ENCODE data around the gene NSMCE4A.
"Not testable (repeated sequence)": the region's sequence is repeated elsewhere in the genome, so short reads cannot be mapped to it uniquely, and the experiment has no call there.

Gene NSMCE4A

DNA sequence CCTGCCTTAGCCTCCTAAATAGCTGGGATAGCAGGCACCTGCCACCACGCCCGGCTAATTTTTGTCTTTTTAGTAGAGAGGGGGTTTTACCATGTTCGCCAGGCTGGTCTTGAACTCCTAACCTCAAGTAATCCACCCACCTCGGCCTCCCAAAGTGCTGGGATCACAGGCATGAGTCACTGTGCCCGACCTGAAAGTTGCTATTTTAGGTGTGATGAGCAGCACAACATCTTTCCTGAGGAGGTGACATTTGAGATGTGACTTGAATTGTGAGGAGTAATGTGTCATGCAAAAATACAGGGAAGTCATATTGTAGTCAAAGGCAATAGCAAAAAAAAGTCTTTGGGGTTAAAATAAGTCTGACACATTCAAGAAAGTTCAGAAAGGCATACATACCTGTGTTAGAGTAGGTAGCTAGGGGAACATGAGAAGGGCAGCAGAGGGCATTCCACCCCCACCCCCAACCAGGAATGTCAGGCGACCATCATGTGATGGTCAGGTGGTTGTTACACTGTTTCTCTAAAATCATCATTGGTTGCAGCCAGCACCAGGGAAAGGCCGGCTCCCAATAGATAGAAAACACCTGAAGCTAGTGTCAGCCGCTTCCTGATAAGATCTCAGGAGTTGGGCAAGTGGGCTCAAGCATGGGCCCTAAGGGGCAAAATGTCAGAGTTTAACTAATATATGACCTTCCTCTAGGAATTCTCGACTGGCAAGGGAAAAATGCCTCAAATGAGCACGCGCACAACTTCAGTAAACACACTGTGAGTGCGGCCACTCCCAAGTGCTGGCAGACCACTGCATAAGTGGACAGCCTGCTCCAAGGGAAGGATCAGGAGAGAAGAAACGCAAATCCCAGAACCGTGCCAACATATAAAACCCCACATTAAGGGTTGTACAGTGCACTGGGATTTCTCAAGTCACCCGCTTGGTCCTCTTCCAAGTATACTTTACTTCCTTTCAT lies 13.6 kb upstream of the NSMCE4A start, which contains the start of gene TACC2:
TACC2 (plus strand) TSS at position 803 of the 964 bp plus-strand sequence. CDS start 32,819 bp downstream, outside the sequence.
- no peak for DNase-seq

DNA sequence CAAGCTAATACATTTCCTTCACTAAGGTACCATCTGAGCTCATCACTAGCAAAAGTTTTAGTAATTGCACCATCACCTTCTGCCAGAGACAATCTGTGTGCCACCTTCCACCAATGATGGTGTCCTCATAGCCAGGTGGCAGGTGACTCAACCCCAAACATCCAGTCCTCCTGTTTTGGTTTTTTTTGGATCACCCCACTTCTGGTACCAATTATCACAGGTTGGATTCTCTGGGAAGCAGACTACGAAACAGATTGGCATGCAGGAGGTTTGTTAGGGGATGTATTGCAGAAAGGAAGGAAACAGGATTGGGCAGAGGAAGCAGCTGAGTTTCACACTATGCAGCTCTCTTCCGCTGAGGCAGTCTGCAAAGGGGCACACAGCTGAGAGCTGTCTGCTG lies 9.4 kb upstream of the NSMCE4A start:
- no peak for DNase-seq

DNA sequence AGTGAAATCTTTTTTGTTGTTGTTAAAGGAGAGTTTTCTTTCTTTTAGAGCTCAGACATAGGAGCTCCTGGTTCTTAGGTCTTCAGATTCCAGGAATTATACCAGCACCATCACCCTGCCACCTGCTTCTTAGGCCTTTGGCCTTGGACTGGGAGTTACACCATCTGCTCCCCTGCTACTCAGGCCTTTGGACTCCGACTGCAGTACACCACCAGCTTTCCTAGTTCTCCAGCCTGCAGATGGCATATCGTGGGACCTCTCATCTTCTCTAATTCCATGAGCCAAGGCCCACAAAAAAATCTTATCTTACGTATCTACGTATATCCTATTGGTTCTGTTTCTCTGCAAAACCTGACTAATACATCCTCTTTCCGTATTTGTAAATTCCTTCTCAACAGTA lies 8.8 kb upstream of the NSMCE4A start:
- no peak for DNase-seq

DNA sequence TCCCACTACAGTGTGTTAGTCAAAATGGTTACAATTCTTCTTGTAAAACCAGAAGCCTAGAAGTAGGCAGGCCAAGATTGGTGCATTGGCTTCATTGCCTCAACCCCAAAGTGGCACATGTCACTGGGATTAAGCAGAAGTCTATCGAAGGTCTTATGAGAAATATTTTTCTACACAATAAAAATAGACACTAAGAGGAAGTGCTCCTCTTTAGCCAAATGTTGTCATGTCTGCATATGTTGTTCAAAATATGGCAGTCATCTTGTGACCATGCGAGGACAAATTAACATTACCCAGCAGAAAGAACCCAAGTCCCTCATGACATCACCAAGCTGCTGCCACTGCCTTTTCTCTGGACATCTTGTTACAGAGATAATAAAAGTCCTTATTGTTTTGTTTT lies 6.3 kb upstream of the NSMCE4A start:
- DNase-seq = no peak

DNA sequence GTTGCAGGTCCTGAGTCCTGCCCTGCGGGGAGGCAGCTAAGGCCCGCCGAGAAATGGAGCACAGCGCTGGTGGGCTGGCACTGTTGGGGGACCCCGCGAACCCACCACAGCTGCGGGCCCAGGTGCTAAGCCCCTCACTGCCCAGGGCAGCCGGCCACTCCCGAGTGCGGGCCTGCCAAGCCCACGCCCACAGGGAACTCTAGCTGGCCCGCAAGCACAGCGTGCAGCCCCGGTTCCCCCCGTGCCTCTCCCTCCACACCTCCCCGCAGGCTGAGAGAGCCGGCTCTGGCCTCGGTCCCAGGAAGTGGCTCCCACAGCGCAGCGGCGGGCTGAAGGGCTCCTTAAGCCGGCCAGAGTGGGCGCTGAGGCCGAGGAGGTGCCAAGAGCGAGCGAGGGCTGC lies 3.5 kb upstream of the NSMCE4A start:
- DNase-seq = no peak

DNA sequence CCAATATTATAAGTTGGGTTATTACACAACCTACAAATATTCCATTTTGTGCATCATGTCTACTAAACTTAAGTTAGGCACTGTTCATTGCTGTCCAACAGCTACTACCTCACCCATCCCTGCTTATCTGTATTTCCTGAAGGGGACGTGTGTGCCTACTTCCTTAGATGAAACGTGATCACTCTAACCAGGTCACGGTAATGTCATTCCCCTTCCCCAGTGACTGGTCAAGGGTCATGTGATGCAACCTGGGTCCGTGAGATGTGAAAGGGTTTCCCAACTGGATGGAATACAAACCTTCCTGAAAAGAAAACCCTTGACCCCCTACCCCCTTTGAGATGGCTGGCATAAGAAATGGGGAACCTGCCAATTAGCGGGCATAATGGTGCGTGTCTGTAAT lies 1.6 kb upstream of the NSMCE4A start:
- DNase-seq = no peak

DNA sequence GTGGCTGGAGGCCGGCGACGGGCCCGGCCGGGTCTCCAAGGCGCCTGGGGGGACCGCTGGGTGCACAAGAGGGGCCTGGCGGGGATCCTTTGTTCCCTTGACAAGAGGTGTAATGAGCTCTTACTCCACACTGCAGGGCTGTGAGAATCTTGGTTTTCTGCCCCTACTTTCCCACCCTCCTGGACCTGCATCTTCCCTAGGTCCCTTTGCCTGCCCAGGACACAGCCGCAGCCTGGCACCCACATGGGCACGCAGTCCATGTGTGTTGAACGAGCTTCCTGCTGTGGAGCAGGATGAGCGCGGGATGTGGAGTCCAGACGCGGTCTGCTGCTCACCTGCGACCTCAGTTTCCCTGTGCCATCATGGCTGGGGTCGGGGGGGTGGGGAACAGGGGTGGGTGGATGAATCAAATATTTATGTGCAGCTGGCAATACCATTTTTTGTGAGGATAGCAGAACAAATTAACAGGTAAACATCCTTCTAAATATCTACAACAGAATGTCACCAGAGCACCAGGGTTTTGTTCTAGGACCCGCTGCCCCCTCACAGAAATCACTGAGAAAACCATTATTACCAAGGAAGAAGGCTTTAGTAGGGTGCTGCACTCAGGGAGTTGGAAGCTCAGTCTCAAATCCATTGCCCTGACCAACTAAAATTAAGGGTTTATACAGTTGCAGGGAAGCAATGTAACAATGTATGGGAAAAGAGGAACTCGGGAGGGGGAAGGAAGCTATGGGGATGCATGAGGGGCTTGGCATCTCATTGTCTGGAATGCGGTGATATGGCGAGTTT lies 474 bp upstream of the NSMCE4A start:
- no peak for DNase-seq

DNA sequence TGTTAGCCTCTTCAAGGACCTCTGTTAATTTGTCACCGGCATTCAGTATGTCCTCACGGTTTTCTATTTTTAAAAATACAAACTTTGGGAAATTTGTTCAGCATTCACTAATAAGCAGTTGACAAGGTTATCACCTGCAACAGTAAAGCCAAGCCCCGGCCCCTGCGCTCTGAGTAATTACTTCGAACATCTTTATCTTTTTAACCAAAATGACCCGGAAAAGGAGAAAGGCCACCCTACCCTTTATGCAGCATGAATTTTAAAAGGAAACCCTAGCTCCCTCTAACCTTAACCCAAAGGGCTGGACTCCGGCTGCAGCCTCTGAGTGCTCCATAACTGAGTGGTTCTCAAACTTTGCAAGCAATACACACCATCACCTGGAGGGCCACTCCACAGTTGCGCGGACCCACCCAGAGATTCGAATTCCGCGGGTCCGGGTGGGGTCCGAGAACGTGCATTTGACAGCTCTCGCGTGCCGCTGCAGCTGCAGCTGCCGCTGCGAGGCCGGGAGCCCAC lies 940 bp downstream of the NSMCE4A start:
- no peak for DNase-seq

DNA sequence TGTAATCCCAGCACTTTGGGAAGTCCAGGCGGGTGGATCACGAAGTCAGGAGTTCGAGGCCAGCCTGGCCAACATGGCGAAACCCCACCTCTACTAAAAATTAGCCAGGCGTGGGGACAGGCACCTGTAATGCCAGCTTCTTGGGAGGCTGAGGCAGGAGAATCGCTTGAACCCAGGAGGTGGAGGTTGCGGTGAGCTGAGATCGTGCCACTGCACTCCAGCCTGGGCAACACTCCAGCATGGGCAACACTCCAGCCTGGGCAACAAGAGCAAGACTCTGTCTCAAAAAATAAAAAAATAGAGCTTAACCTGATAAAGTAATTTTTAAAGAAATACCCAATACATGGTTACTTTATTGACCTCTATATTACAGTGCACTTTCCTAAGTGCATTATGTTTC lies 5.9 kb downstream of the NSMCE4A start:
- DNase-seq = not testable (repeated sequence)

DNA sequence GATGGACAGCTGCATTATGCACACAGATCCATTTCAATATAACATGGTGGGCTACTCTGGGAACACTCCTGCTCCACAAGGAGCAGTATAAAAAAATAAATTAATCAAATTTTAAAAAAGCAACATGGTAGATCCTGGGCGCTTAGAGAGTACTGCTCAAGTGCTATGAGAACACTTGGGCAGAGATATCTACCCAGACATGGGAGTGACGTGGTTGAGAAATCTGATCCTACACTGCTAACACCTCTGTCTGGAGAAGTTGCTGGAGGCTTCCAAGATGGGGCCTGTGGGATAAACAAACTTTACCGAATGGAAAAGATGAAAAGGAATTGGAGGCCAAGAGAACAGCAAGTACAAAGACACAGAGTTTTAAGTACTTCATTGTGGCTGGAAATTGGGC lies 9.0 kb downstream of the NSMCE4A start:
- DNase-seq = no peak

DNA sequence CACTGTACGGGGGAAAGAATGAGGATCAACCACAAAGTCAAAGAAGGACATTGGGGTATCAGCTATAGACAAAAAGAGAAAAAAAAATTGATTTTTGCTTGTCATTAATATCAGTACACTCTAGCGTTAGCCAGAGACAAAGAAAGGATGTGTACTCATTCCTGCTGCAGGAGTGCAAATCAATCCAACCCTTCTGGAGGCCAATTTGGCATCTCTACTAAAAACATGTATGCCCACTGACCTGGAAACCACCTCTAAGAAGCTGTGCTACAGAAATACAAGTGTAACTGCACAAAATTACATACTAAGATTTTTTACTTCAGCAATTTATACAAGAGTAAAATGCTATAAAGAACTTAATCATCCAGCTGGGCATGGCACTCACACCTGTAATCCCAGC lies 13.6 kb downstream of the NSMCE4A start:
- DNase-seq = no peak

DNA sequence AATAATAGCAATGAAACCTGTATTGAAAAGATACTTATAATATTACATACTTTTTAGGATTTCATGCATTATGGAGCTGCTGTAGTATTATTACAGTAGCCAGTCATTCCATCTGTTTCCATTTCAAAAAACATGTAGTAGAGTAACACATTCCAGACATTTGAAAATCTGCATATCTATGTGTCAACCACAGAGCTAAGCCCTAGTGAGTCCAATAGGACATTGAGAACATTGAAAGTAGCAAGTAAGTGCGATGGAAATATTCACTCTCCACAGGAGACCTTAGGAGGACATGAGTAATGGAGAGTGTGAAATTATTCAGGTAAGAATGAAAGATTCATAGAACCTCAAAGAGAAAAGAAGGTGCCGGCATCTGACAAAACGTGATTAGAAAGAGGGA lies 15.3 kb downstream of the NSMCE4A start:
- DNase-seq = no peak

DNA sequence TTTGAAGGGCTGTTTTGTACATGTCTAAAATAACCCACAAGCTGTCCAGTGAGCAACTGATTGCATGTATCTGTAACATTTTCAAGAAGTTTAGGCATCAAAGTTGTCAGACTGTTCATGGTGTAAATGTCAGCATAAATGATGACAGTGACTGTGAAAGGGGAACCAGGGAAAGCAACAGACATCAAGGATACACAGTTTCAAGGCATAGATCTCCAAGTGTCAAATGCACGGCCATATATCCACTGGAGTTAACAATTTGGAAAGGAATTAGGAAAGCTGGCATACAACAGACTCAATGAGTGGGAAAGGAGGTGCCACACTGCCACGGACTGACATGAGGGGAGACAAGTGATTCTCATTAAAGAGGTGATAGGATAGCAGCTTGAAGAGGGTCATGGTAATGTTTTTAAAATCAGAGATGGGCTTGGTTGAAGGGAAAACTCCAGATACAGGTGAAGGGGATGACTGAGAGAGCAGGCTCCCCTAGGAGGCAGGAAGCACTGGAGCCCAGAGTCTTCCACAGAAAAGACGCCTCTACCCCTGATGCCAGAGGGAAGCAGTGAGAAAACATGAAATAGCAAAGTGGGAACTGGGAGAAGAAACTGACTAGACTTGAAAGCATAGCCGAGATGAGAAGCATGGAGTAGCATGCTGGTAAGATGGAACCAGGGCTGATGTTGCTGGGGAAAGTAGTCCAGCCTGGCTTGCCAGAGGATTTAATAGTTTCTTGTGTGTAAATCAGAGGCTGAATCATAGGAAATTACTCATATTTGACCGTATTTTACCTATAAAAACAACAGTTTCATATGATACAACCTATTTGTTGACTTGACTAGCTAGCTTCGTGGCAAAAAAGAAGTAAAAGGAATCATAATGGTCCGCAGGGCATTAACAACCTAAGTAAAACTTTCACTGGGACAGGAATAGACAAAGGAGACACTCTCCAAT lies 18.6 kb downstream of the NSMCE4A start:
- no peak for DNase-seq

DNA sequence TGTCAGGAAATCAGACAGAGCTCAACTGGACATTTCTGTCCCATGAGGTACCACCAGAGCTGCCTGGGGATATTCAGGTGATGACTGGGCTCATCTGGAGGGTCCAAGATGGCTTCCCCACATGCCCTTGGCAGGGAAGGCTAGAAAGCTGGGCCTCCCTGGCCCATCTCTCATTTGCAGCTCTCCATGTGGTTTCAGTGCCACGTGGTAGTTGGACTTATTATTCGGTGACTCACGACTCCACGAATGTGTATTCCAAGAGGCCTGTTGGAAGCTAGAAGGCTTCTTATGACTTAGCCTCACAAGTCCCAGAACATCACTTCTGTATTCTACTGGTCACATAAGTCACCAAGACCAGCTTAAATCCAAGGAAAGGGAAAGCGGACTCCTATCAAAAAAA lies 22.8 kb downstream of the NSMCE4A start:
- DNase-seq = no peak

DNA sequence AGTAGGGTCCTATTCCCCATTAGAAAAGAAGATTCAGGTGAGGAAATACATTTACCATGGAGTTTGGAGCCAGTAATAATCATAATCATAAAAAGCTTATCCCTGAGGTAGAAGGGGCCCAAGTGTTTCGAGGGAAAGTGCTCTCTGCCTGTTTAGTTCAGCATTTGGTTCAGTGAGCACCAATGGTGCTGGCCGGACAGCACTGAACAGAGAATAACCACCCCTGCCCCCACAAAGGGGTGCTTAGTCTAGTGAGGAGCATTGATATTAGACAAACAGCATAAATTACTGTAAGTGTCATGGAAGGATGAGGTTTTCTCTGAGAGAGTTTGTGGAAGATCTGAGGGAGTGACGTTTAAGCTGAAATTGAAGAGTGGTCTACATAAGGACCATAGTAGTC lies 25.6 kb downstream of the NSMCE4A start:
- DNase-seq = no peak

DNA sequence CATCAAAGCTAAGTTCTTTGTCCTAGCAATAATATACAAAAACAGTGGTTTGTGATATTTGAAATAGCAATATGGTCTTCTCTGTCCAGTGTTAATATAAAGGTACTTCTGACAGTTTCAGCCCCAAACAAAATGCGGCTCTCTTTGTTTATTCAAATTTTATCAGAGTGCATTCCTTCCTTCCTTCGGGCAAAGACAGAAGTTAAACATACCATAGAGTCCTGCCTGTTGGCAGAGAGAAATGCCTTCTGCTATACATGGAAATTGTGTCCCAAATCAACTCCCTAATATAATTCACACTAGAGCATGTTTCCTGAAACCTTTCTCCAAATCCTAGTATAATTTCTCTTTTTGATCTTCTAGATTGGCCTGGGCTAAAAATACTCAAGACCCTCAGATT lies 26.0 kb downstream of the NSMCE4A start:
- peak; percentile 13 for DNase-seq

DNA sequence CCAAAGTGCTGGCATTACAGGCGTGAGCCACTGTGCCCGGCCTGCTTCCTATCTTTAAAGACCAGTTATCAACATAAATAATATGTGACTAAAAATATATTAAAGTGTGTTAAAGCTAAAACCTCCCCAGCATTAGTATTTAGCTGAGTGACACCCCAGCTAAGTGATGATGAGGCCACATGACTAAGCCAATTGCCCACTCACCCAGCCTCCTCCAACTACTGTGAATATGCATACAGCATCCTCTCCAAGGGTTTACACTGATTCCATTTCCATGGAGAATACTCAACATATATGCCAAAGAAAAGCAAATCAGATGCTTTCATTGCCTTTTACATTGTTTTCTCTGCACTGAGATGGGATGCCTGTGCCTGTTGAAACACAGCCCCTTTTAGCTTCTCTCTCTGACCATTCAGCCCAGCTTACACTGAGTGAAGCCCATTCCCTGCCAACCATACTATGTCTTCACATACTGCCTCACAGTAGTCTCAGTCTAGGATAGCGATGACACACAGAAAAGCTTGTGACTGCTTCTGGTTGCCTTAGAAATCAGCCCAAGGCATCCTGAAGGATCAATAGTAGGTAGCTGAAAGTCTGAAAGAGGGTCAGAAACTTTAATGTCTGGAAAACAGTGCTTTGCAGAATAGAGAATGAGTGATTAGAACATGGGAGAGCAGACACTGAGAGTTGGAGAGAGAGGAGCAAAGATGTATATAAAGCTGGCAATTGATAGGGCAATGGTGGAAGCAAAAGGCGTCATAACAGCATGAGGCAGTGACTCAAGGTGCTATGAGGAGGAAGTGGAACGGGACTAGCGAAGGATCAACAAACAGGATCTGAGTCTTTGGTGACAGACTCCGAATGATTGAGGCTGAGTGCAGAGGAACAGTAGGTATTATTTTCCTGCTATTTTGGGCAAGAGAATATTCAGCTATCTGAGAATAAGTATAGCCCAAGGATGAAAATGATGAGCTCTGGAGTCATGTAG lies 27.4 kb downstream of the NSMCE4A start:
- DNase-seq = no peak

DNA sequence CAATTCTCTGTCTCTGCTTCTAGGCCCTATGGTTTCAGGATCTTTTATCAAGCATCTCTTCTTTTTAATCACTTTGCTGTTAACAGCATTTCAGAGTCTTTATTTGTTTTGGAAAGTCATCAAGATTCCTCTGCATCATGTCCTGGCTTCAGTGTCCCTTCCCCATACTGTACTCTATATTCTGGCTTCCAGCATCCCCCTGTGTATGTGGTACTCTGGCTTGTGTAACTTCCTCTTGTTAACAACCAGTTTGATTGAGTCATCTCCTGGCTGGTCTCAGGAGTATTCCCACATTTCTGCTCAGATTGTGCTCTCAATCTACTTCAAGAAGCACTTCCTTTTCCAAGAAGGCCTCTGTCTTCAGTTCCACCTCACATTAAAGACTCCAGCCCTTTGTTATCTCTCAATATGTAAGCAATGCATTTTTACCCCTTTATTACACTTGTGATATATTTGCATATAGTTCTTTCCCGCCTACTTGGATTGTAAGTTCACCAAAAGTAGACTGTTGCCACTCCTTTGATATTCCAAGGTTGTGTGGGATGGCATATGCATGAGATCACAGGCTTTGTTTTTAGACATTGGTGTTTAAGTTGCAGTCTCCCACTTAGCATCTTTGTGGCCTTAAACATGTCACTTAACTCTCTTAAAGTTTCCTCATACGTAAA lies 32.1 kb downstream of the NSMCE4A start:
- DNase-seq = no peak

DNA sequence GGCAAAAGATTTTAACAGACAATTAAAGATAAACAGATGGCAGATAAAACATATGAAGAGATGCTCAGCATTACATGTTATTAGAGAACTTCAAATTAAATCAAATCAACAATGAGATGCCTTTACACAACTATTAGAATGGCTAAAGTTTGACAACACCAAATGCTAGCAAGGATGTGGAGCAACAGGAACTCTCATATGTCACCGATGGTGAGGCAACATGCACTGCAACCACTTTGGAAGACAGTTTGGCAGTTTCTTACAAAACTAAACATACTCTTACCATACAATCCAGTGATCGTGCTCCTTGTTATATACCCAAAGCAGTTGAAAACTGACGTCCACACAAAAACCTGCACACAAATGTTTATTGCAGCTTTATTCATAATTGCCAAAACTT lies 33.5 kb downstream of the NSMCE4A start:
- DNase-seq = no peak

DNA sequence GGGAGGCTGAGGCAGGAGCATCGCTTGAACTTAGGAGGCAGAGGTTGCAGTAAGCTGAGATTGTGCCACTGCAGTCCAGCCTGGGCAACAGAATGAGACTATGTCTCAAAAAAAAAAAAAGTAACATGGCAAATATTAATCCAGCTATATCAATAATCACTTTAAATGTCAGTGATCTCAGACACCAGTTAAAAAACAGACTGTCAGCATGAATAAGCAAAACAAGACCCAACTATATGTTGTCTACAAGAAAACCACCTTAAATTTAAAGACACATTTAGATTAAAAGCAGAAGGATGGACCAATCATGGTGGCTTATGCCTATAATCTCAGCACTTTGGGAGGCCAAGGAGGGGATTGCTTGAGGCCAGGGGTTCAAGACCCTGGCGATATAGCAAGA lies 38.7 kb downstream of the NSMCE4A start:
- no peak for DNase-seq

DNA sequence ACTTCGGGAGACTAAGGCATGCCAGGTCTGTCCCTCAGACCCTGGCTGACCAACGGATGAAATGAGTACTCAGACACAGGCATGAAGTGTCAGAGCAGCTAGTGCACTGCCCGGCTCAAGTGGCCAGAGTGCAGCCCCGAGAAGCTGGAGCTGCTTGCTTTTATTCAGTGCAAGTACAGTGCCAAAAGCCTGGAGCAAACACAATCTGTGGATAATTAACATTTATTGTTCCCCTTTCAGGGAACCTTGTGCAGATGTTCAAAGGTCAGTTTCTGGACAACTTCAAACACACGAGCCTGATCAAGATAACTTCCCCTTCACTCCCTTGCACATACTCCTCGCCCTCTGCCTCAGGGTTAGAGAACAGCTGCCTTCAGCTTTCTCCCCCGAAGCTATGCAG lies 39.3 kb downstream of the NSMCE4A start:
- DNase-seq = no peak

Data from NCI-H526 treated with DMSO at 0.1 percent for 48 hours (cell line).